Keratinocyte (primary cell): ENCODE data around the gene ZFP36.

ENCODE experiments used
- EZH2 ChIP-seq: IDR thresholded peaks from one replicate; pipeline ENCODE4 v1.6.1; 2012; ENCODE audit warnings: inconsistent platforms, mild to moderate bottlenecking, low read length, moderate library complexity
- TF ChIP-seq, protein P1 (sequence below), 3 experiments: IDR thresholded peaks in 1 of 3; conservative IDR thresholded peaks in 1 of 3; optimal IDR thresholded peaks in 1 of 3; 2 replicates in 2 of 3; 3 replicates in 1 of 3; pipeline versions ENCODE3 to v1.5.1; 2011; ENCODE audit warnings: low read length in 3 of 3, mild to moderate bottlenecking in 3 of 3, moderate library complexity in 2 of 3, control low read depth in 1 of 3, inconsistent platforms in 1 of 3; ENCODE audit not compliant: insufficient read depth in 2 of 3; ENCODE audit errors: extremely low read depth in 1 of 3

DNA sequence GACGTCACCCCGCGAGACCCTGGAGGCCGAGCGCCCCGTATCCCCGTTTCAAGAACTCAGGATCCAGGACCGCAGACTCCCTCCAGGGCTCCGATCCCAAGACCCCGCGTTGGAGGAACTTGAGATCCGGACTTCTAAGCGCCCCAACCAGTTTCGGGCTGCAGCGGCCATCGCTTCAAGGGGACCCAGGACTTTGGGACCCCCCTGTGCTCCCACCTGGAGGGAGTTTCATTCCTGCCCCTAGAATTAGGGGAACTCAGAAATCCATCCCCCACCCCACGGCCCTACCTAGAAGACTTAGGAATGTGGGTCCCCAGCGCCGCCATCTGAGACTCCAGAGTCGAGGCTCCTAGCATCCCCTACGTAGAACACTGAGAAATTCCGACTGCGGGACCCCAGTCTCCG, 6.2 kb downstream of the ZFP36 start:
- TF ChIP-seq, protein P1, sequence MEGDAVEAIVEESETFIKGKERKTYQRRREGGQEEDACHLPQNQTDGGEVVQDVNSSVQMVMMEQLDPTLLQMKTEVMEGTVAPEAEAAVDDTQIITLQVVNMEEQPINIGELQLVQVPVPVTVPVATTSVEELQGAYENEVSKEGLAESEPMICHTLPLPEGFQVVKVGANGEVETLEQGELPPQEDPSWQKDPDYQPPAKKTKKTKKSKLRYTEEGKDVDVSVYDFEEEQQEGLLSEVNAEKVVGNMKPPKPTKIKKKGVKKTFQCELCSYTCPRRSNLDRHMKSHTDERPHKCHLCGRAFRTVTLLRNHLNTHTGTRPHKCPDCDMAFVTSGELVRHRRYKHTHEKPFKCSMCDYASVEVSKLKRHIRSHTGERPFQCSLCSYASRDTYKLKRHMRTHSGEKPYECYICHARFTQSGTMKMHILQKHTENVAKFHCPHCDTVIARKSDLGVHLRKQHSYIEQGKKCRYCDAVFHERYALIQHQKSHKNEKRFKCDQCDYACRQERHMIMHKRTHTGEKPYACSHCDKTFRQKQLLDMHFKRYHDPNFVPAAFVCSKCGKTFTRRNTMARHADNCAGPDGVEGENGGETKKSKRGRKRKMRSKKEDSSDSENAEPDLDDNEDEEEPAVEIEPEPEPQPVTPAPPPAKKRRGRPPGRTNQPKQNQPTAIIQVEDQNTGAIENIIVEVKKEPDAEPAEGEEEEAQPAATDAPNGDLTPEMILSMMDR (optimal IDR thresholded peaks at IDR 0.05 in 1 of 3, IDR thresholded peaks at IDR 0.05 in 1 of 3, conservative IDR thresholded peaks at IDR 0.05 in 1 of 3; ENCODE audit: extremely low read depth in 1 of 3, insufficient read depth in 2 of 3, low read length in 3 of 3), result no peak
- TF ChIP-seq EZH2, result no peak
